Anterior cingulate cortex (tissue), 58 donors: ENCODE measurements around the gene SNRPB.

Source experiments
- DNase-seq, 58 donors: peaks; one replicate each; lab custom pipeline; 2025; lab: John Stamatoyannopoulos, UW

Gene SNRPB

DNA sequence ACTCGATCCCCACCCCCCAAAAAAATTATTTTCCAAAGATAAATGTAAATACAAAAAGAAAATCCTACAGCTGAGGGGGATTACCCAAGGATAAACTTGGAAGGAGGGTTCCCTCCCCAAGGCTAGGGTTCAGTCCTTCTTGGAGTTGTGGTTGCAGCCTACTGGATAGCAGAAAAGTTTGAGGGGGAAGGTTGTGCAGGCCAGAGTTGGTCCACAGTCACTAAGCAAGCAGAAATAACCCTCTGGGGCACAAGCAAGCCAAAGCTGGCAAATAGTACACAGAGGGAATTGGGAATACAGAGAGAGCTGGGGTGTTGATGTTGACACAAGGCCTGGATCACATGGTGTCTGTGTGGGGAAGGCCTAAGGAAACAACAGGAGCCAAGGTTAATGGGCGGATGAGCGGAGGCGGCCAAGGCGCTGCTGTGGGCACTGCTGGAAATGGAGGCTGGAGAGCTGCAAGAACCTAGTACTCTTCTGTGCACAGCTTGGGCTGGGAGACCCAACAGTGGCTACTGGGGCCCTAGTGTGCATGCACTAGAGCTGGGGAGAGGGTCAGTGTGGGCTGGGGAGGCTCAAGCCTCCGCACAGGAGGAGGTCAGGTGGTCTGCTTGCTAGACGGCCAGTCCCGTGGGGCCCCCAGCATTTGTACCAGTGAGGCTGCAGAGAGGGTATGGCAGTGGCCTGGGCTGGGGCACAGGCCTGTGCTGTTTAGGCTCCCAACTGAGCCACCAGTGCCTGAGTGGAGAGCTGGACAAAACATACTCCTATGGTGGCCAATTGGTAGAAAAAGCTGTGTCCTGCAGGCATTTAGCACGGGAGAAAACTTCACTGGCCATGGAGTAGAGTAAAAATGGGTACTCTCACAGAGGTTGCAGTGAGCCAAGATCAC lies 5.5 kb upstream of the SNRPB start:
- DNase-seq: no peak

GRCh38 chr20:2473516-2473915 lies 2.9 kb upstream of the SNRPB start:
- DNase-seq: no peak

DNA sequence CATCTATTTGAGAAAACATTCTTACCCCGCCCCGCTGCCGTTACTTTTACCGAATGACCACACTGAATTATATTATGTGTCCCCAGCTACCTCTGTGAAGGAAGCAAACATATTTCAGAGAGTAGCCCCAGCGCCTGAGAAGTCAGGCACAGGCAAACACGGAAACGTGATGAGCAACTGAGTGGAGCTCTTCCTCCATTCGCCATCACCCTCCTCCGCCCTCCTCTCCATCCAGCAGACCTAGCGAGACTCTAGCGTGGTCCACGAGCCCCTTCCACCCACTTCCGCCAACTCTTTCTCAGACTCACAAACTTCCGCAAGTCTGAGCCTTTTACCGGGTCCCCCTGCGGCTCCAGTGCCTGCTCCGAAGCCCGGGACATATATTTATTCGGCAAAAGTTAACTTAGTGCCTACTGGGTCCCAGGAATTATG lies 582 bp downstream of the SNRPB start:
- peak in 22 of 58 donors; percentile 10 to 77 (median 45) for DNase-seq

- no peak for DNase-seq
Observed at GRCh38 chr20:2468581-2469407, 1.8 kb downstream of the SNRPB start.

- DNase-seq: no peak
Observed at GRCh38 chr20:2467412-2467811, 3.2 kb downstream of the SNRPB start.

DNA sequence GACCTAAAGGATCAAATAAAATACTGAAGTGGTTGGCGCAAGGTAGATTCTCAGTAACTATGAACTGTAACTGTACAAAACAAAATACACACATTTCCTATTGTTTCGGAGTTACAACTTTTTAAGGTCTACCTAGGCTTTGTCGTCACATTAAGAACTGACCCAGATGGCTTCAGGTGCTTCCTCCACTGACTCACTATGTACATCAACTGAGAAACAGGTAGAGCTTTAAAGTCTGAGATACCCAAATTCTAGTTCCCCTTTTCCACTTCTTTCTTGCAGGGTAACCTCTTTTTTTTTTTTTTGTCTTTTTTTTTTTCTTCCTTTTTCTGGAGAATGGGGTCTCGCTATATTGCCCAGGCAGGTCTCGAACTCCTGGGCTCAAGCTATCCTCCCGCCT lies 5.5 kb downstream of the SNRPB start:
- no peak for DNase-seq

- DNase-seq: no peak
Observed at GRCh38 chr20:2463616-2464365, 6.8 kb downstream of the SNRPB start.

GRCh38 chr20:2462484-2462883 lies 8.1 kb downstream of the SNRPB start:
- DNase-seq: no peak

- DNase-seq: no peak
Observed at GRCh38 chr20:2460752-2461424, 9.7 kb downstream of the SNRPB start.

GRCh38 chr20:2459981-2460751 lies 10.4 kb downstream of the SNRPB start:
- DNase-seq: no peak

DNA sequence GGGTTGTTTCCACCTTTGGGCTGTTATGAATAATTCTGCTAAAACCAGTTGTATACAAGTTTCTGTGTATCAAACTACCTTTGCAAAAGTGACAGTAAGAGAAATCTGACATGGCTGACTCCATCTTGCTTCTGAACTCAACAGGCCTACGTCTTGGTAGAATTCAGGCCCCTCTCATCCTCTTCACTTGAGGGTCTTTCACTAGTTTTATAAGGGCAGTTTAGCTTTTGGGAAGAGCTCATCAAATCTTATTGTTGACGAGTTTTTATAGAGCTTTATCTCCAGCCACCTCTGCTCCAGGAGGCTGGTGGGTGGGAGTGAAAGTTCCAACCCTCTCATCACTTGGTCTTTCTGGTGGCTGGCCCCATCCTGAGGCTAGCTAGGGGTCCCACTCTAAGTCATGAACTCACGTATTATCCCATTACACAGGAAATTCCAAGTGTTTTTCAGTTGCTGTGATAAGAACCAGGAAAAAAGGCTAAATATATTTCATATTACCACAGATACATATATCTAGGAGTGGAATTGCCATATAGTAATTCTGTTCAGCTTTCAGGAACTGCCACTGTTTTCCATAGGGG lies 11.6 kb downstream of the SNRPB start:
- DNase-seq: no peak

- DNase-seq: no peak
Observed at GRCh38 chr20:2455771-2456497, 14.7 kb downstream of the SNRPB start.

DNA sequence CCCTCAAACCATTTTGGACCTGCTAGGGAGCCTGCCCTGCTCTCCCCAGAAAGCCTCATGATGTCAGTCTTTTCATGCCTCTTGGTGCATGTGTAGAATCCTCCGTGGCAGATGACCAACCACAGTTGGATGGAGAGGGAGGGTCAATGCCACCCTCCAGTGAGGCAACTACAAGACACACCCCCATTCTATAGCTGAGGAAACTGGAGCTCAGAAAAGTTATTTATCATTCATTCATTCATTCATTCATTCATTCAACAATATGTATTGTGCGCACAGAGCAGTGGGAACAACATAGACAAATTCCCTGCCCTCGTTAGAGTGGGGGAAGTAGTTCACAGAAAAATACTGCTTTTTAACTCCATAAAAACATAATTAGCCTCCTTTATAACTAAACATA lies 16.8 kb downstream of the SNRPB start:
- no peak for DNase-seq

- DNase-seq: peak in 55 of 58 donors; percentile 2 to 86 (median 50)
Observed at GRCh38 chr20:2451939-2452732, 18.5 kb downstream of the SNRPB start.

DNA sequence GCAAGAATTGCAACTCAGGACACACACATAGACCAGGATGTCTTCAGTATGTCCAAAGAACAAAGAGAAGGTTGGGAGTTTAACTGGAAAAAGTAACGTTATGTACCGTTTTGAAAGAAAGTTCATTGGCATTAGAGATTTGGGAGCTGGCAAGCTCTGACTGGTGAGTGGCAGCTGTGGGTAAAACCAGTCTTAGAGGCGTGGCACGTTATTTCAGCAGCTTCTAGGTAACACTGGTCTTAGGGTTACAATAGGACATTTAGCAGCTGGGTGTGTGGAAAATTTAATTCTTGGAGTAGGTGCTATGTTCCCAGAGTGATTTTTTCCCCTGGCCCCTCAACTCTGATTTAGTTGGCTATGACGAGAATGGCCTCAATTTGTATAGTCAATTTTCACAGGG lies 19.2 kb downstream of the SNRPB start:
- no peak for DNase-seq

- no peak for DNase-seq
Observed at GRCh38 chr20:2449386-2449785, 21.2 kb downstream of the SNRPB start.

DNA sequence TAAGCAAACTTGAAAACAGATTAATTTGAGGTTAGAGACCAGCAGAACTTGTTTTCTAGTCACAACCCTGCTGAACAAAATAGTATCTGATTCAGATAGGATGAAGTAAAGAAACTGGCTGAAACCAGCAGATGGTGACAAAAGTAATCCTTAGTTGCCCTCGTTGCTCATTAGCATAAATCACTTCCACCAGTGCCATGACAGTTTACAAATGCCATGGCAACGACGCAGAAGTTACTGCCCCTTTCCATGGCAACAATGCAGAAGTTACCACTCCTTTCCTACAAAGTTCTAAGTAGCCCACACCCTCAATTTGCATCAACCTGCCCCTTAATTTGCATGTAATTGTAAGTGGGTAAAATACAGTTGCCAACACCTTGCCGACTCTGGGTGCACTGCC lies 23.7 kb downstream of the SNRPB start:
- no peak for DNase-seq

DNA sequence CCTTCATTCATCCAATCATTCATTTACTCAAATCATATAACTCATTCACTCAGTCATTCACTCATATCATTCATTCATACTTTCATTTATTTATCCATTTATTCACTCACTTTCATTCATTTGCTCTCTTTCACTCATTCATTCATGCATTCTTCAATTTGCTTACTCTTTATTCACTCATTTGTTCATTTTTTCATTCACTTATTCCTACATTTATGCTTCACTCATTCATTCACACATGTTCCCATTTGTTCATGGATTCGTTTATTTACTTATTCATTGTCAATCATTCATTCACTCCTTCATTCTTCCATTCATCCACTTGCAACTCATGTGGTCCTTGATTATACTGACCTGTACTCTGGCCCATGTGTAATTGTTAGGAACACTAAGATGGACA lies 39.4 kb downstream of the SNRPB start:
- no peak for DNase-seq
